RWPE1 (cell line): Measurements from ENCODE around the gene PER2.

ENCODE experiments used
- CTCF ChIA-PET: fragments of 350-600 bp; sonication (Branson Sonifier 250); formaldehyde crosslinking; extraction: SDS; loops from one replicate; lab custom pipeline; 2021; lab: Yijun Ruan, JAX
- POLR2A ChIA-PET: fragments of 400-600 bp; formaldehyde crosslinking; extraction: SDS; loops from one replicate; lab custom pipeline; 2020; ENCODE audit warnings: antibody characterized with exemption; ENCODE audit not compliant: low non-redundant PET; lab: Yijun Ruan, JAX
- DNase-seq: peaks from one replicate; pipeline ENCODE4 v3.0.0; 2012; ENCODE audit warnings: low spot score
- H3K27ac ChIP-seq: fragments of 450-650 bp; 2 replicates; pipeline ENCODE4 v1.5.1; 2017
- CTCF ChIP-seq: fragments of 450-650 bp; conservative IDR thresholded peaks from 2 replicates; pipeline ENCODE4 v1.5.1; 2017; ENCODE audit warnings: low read depth, mild to moderate bottlenecking

PER2 gene

DNA sequence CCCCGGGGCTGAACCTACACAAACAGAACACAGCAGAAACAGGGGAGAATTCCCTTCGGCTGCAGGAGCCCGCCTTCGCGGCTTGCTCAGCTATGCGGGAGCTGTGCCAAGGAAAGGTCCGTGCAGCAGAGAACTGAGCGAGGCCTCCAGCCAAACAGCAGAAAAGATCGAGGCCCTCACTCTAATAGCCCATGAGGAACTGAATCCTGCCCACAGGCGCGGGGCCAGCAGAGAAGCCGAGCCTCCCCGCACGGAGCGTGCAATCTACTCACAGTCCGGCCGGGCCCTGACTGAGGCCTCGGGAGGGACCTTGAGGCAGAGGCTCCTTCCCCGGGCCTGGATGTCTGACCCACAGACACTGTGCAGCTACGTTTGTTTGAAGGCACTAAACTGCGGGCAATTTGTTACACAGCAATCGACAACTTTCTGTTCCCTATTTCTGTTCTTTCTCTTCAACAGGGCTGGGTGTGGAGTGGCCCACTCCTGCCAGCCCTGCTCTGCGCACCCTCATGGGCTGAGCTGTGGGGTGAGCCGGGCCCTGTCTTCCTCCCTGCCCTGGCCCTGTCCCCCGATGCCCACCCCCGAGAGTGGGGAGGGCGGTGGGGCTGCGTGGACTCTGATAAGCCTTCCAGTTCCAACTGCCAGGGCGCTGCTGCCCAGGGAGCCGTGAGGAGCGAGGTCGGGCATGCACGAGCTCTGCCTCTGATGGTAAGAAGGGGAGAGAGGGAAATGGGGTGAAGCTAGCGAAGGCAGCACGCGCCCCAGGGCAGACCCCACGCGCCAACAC, 62.3 kb downstream of the PER2 start:
- no peak for TF ChIP-seq CTCF
- ChIA-PET CTCF (no interaction called here), POLR2A (no interaction called here)
- H3K27ac ChIP-seq: no peak overlapping the region
- DNase-seq: no peak

DNA sequence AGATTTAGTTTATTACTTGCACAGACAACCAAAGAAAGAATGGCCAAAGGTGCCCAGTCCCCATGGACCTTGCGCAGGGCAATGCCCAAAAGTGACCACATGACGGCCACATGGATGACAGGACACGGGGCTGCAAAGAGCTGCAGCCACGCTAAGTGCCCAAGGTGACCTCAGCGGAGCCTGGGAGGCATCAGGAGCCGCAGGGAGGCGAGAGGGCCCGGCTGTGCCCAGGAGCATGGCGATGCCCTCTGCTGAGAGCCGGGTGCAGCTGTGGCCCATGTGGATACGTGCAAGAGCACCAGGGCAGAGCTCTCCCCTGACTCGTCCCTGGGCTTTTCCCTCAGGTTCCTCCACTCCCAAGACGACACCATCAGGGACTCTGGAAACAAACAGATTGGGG, 63.3 kb downstream of the PER2 start:
- no peak for DNase-seq
- CTCF ChIA-PET: interaction anchor here (0.6 kb wide), 1 partner anchor 41 kb away, joined by 5 read pairs; no protein-coding TSS in a partner anchor
- no peak for TF ChIP-seq CTCF
- no peak overlapping the region for H3K27ac ChIP-seq
- POLR2A ChIA-PET: no interaction called here

DNA sequence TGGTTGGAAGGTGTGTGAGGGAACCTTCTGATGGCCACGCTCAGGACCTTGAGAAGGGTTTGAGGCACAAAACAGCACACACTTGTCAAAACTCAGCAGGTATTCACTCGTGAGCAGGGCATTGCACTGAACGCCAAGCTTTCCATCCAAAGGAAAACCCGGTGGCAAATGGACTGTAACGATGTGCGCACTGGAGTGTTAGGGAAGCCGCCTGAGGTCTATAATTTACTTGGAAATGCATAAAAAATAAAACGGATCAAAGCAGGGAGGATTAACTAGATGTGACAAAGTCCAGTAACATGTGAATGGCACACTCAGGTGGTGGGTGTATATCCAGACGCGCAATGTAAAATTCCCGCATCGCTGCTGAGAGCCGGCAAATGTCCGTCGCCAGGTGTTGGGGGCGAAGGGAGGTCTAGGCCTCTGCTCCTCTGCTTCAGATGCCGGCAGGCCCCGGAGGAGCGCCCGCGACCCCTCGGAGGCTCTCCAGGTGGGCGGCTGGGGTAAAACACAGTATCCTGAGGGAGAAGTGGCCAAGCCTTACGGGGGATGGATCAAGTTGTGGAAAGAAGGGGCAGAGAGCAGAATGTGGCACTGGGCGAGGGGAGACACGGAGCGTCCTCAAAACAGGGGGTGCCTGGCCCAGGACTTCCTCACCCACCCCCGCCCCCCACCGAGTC, 63.9 kb downstream of the PER2 start:
- no peak for DNase-seq
- POLR2A ChIA-PET: no interaction called here
- TF ChIP-seq CTCF: no peak
- CTCF ChIA-PET: no interaction called here
- no peak overlapping the region for H3K27ac ChIP-seq

DNA sequence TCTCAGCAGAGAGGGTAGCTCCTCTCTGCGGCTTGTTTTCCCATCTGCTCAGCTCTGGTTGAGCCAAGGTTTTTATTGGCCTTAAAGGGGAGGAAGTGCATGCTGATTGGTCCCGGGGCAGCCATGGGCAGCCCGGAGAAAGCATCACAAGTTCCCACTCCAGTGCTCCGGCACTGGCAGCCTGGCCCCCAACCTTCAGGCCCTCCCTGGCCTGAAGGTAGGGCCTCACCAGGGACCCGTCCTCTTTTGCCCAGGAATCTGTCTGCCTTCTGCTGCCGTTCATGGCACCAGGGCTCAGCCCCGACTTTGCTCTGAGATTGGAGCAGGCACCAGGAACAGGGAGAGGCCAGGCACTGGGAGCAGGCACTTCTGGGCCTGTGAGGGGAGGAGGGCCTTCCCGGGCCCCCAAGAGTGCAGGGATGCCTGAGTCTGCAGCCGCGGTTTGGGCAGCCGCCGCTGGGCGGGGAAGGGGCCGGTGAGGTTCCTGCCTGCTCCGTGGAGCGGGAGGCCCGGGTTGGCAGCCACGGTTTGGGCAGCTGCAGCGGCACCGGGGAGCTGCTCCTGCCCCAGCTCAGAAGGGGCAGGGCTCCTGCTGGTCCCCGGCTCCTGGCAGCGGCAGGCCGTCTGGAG, 67.4 kb downstream of the PER2 start:
- CTCF ChIA-PET: interaction anchor here (0.6 kb wide), 2 partner anchors 47 to 68 kb away, joined by 3 to 4 read pairs; no protein-coding TSS in a partner anchor
- TF ChIP-seq CTCF: no peak
- POLR2A ChIA-PET: no interaction called here
- H3K27ac ChIP-seq: no peak overlapping the region
- DNase-seq: no peak

DNA sequence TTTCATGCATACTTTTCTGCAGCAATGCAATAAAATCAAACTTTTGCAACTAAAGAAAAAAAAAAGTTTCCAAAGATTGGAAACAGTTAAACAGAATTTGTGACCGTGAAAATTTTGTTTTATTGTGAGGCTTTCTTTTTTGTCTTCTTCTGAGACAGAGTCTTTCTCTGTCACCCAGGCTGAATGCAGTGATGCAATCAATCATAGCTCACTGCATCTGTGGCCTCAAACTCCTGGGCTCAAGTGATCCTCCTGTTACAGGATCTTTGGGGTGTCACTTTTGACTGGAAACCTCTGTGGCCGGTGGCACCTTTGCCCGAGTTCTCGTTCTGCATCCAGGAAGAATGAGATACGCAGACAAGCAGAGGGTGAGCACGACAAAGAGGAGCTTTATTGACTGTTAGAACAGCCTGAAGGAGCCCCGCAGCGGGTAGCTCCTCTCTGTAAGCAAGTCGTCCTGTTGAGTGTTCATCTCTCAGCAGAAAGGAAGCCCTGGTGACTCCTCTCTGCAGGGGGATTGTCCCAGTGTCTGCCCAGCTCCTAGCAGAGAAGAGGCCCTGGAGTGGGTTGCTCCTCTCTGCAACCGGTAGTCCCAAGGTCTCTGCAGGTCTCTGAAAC, 68.0 kb downstream of the PER2 start:
- no peak for TF ChIP-seq CTCF
- ChIA-PET CTCF (interaction anchor here (0.6 kb wide), 1 partner anchor 68 kb away, joined by 4 read pairs; no protein-coding TSS in a partner anchor), POLR2A (no interaction called here)
- DNase-seq: no peak
- no peak overlapping the region for H3K27ac ChIP-seq

- ChIA-PET CTCF (no interaction called here), POLR2A (no interaction called here)
- peak overlapping the region; percentile 7; the same call in 1 of the 2 replicates for H3K27ac ChIP-seq
- no peak for TF ChIP-seq CTCF
- DNase-seq: no peak
These were observed 71.7 kb downstream of the PER2 start for GRCh38 chr2:238216651-238217184.
